MM.1S (cell line): ENCODE data around the gene SSU72.

Source experiments
- CTCF ChIP-seq: fragments of 300-600 bp; sonication (generic); IDR thresholded peaks from 2 replicates; pipeline ENCODE4 v1.5.1; 2016; ENCODE audit warnings: antibody characterized with exemption, low read length, mixed read lengths
- EZH2 ChIP-seq: fragments of 300-600 bp; sonication (generic); optimal IDR thresholded peaks from 2 replicates; pipeline ENCODE3; 2017; ENCODE audit warnings: low read depth, mild to moderate bottlenecking, antibody characterized with exemption, low read length, mixed read lengths
- EZH2phosphoT487 ChIP-seq: fragments of 300-600 bp; sonication (generic); IDR thresholded peaks from 2 replicates; pipeline ENCODE4 v1.6.1; 2018; ENCODE audit warnings: antibody characterized with exemption, low read length

GRCh38 chr1:1536019-1536937, 38.4 kb downstream of the SSU72 start:
- TF ChIP-seq CTCF (no peak), EZH2phosphoT487 (no peak), EZH2 (no peak)
